WTC11 (cell line): Measurements from ENCODE around the gene SLC38A1. TPM values are rescaled to one million over a fixed set of nuclear protein-coding genes. Genes with fewer than 3 reads are reported as not detected.

Source experiments
- ATAC-seq: fragments of 200-7000 bp; cut with Tn5 transposase; 2 replicates; pipeline ENCODE4 v1.10.0; 2021; ENCODE audit warnings: mild to moderate bottlenecking, moderate library complexity
- CTCF ChIA-PET: fragments of 300-600 bp; sonication (Branson Sonifier 250); formaldehyde crosslinking; loops from one replicate; lab custom pipeline; 2021; ENCODE audit warnings: antibody characterized with exemption; lab: Charles Lee
- POLR2A ChIA-PET: fragments of 350-600 bp; sonication (Branson Sonifier 250); formaldehyde crosslinking; loops from one replicate; lab custom pipeline; 2021; ENCODE audit warnings: antibody characterized with exemption; lab: Charles Lee
- DNase-seq: peaks from one replicate; pipeline ENCODE4 v3.0.0; 2021; ENCODE audit warnings: low spot score
- H3K27ac Mint-ChIP-seq: 2 replicates; pipeline ENCODE4 v1.8.0; 2021; ENCODE audit warnings: mixed read lengths
- H3K27me3 Mint-ChIP-seq: 2 replicates; pipeline ENCODE4 v1.8.0; 2021; ENCODE audit warnings: low read depth, mild to moderate bottlenecking, moderate library complexity, mixed read lengths
- H3K36me3 Mint-ChIP-seq: 2 replicates; pipeline ENCODE4 v1.8.0; 2021; ENCODE audit warnings: mixed read lengths
- H3K4me1 Mint-ChIP-seq: 2 replicates; pipeline ENCODE4 v1.8.0; 2022; ENCODE audit warnings: mixed read lengths
- H3K4me3 Mint-ChIP-seq: 2 replicates; pipeline ENCODE4 v1.8.0; 2021; ENCODE audit warnings: mild to moderate bottlenecking, moderate library complexity, mixed read lengths
- H3K9me3 Mint-ChIP-seq: 2 replicates; pipeline ENCODE4 v1.8.0; 2021; ENCODE audit warnings: mixed read lengths
- CBFB ChIP-seq: sonication (generic); formaldehyde crosslinking; IDR thresholded peaks from 2 replicates; pipeline ENCODE4 v1.8.1; 2022; ENCODE audit warnings: mild to moderate bottlenecking, low read depth, missing genetic modification reagents
- EMX1 ChIP-seq: fragments of 250-450 bp; sonication (Bioruptor Pico); IDR thresholded peaks from 2 replicates; pipeline ENCODE4 v1.8.0; 2021; ENCODE audit warnings: mild to moderate bottlenecking
- ESRRA ChIP-seq: sonication (generic); formaldehyde crosslinking; IDR thresholded peaks from 2 replicates; pipeline ENCODE4 v1.8.1; 2022; ENCODE audit warnings: mild to moderate bottlenecking, missing genetic modification reagents, borderline replicate concordance
- ETV6 ChIP-seq: sonication (generic); formaldehyde crosslinking; IDR thresholded peaks from 2 replicates; pipeline ENCODE4 v1.8.1; 2022; ENCODE audit warnings: mild to moderate bottlenecking, missing genetic modification reagents
- FOXK1 ChIP-seq: sonication (generic); formaldehyde crosslinking; IDR thresholded peaks from 2 replicates; pipeline ENCODE4 v1.8.0; 2022; ENCODE audit warnings: mild to moderate bottlenecking, moderate library complexity, missing genetic modification reagents
- IRF2 ChIP-seq: sonication (generic); formaldehyde crosslinking; IDR thresholded peaks from 2 replicates; pipeline ENCODE4 v1.8.0; 2022; ENCODE audit warnings: low read depth, missing genetic modification reagents, borderline replicate concordance
- KAT7 ChIP-seq: sonication (generic); formaldehyde crosslinking; IDR thresholded peaks from 2 replicates; pipeline ENCODE4 v1.8.1; 2023; ENCODE audit warnings: missing genetic modification reagents, mild to moderate bottlenecking, borderline replicate concordance
- MYBL2 ChIP-seq: sonication (generic); formaldehyde crosslinking; IDR thresholded peaks from 2 replicates; pipeline ENCODE4 v1.8.1; 2023; ENCODE audit warnings: mild to moderate bottlenecking, moderate library complexity, missing genetic modification reagents
- NFYB ChIP-seq: sonication (generic); formaldehyde crosslinking; conservative IDR thresholded peaks from 2 replicates; pipeline ENCODE4 v1.8.0; 2022; ENCODE audit warnings: low read depth, missing genetic modification reagents
- PRRX2 ChIP-seq: fragments of 250-450 bp; sonication (Bioruptor Pico); IDR thresholded peaks from 2 replicates; pipeline ENCODE4 v1.8.0; 2021; ENCODE audit warnings: mild to moderate bottlenecking
- ZNF121 ChIP-seq: sonication (generic); formaldehyde crosslinking; IDR thresholded peaks from 2 replicates; pipeline ENCODE4 v1.8.0; 2023; ENCODE audit warnings: missing genetic modification reagents
- ZNF219 ChIP-seq: sonication (generic); formaldehyde crosslinking; IDR thresholded peaks from 2 replicates; pipeline ENCODE4 v1.8.0; 2023; ENCODE audit warnings: missing genetic modification reagents, mild to moderate bottlenecking, borderline replicate concordance
- total RNA-seq: library from RNA; stranded (reverse); gene quantifications from 3 replicates; pipeline ENCODE4 v1.2.3, GENCODE V29; 2021
- TF ChIP-seq, protein P1 (sequence below): sonication (generic); formaldehyde crosslinking; IDR thresholded peaks from 2 replicates; pipeline ENCODE4 v1.8.0; 2022; ENCODE audit warnings: mild to moderate bottlenecking, missing genetic modification reagents
- TF ChIP-seq, protein P2 (sequence below): sonication (generic); formaldehyde crosslinking; IDR thresholded peaks from 2 replicates; pipeline ENCODE4 v1.8.0; 2023; ENCODE audit warnings: missing genetic modification reagents
- TF ChIP-seq, protein P3 (sequence below): sonication (generic); formaldehyde crosslinking; IDR thresholded peaks from 2 replicates; pipeline ENCODE4 v1.8.1; 2023; ENCODE audit warnings: mild to moderate bottlenecking, missing genetic modification reagents, borderline replicate concordance
- TF ChIP-seq, protein P4 (sequence below): sonication (generic); formaldehyde crosslinking; IDR thresholded peaks from 2 replicates; pipeline ENCODE4 v1.8.1; 2022; ENCODE audit warnings: mild to moderate bottlenecking, moderate library complexity, missing genetic modification reagents
- TF ChIP-seq, protein P5 (sequence below): sonication (generic); formaldehyde crosslinking; IDR thresholded peaks from 2 replicates; pipeline ENCODE4 v1.8.0; 2023; ENCODE audit warnings: missing genetic modification reagents, mild to moderate bottlenecking, borderline replicate concordance
- TF ChIP-seq, protein P6 (sequence below): sonication (generic); formaldehyde crosslinking; IDR thresholded peaks from 2 replicates; pipeline ENCODE4 v1.8.0; 2022; ENCODE audit warnings: mild to moderate bottlenecking, missing genetic modification reagents
- TF ChIP-seq, protein P7 (sequence below): sonication (generic); formaldehyde crosslinking; IDR thresholded peaks from 2 replicates; pipeline ENCODE4 v1.8.0; 2022; ENCODE audit warnings: missing genetic modification reagents
- TF ChIP-seq, protein P8 (sequence below): sonication (generic); formaldehyde crosslinking; IDR thresholded peaks from 2 replicates; pipeline ENCODE4 v1.8.1; 2022; ENCODE audit warnings: low read depth, mild to moderate bottlenecking, moderate library complexity, missing genetic modification reagents, borderline replicate concordance

SLC38A1 gene
- total RNA-seq, 1 experiment from 2014 or later = 179 TPM

DNA sequence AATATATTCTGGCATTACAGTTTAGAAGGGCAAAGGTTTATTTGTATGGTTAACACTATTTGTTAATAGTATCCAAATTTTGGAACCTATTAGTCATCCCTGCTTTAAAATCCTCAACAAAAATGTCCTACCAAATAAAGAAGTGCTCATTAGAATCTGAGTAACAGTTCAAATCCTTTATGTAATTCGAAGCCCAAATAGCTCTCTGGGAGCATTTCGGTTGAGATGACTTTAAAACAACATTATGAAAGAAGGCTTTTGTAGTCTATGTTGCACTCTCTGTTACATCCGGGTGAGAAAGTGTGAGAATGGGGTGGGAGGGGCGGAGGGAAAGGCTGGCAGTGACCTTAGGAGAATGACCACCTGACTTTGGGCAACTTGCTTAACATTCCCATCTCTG is 59.7 kb downstream of the SLC38A1 start:
- no peaks in the 10 kb centered on the region for H3K27me3 Mint-ChIP-seq
- peaks cover 73% of the 10 kb centered on the region for H3K36me3 Mint-ChIP-seq
- no peaks in the 10 kb centered on the region for H3K9me3 Mint-ChIP-seq
- ChIA-PET POLR2A (no interaction called here), CTCF (no interaction called here)
- no peak overlapping the region for H3K4me3 Mint-ChIP-seq
- no peak for DNase-seq
- H3K4me1 Mint-ChIP-seq = peaks cover 22% of the 10 kb centered on the region
- TF ChIP-seq KAT7 (CRISPR knock-in tag) = no peak
- no peak for TF ChIP-seq EMX1 (CRISPR knock-in tag)
- no peak for TF ChIP-seq FOXK1
- TF ChIP-seq, protein P1, sequence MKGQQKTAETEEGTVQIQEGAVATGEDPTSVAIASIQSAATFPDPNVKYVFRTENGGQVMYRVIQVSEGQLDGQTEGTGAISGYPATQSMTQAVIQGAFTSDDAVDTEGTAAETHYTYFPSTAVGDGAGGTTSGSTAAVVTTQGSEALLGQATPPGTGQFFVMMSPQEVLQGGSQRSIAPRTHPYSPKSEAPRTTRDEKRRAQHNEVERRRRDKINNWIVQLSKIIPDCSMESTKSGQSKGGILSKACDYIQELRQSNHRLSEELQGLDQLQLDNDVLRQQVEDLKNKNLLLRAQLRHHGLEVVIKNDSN (CRISPR knock-in tag) = no peak
- TF ChIP-seq NFYB = no peak
- TF ChIP-seq ZNF219 (CRISPR knock-in tag) = no peak
- TF ChIP-seq, protein P2, sequence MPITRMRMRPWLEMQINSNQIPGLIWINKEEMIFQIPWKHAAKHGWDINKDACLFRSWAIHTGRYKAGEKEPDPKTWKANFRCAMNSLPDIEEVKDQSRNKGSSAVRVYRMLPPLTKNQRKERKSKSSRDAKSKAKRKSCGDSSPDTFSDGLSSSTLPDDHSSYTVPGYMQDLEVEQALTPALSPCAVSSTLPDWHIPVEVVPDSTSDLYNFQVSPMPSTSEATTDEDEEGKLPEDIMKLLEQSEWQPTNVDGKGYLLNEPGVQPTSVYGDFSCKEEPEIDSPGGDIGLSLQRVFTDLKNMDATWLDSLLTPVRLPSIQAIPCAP = no peak
- no peak for TF ChIP-seq PRRX2 (CRISPR knock-in tag)
- TF ChIP-seq, protein P3, sequence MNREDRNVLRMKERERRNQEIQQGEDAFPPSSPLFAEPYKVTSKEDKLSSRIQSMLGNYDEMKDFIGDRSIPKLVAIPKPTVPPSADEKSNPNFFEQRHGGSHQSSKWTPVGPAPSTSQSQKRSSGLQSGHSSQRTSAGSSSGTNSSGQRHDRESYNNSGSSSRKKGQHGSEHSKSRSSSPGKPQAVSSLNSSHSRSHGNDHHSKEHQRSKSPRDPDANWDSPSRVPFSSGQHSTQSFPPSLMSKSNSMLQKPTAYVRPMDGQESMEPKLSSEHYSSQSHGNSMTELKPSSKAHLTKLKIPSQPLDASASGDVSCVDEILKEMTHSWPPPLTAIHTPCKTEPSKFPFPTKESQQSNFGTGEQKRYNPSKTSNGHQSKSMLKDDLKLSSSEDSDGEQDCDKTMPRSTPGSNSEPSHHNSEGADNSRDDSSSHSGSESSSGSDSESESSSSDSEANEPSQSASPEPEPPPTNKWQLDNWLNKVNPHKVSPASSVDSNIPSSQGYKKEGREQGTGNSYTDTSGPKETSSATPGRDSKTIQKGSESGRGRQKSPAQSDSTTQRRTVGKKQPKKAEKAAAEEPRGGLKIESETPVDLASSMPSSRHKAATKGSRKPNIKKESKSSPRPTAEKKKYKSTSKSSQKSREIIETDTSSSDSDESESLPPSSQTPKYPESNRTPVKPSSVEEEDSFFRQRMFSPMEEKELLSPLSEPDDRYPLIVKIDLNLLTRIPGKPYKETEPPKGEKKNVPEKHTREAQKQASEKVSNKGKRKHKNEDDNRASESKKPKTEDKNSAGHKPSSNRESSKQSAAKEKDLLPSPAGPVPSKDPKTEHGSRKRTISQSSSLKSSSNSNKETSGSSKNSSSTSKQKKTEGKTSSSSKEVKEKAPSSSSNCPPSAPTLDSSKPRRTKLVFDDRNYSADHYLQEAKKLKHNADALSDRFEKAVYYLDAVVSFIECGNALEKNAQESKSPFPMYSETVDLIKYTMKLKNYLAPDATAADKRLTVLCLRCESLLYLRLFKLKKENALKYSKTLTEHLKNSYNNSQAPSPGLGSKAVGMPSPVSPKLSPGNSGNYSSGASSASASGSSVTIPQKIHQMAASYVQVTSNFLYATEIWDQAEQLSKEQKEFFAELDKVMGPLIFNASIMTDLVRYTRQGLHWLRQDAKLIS = no peak
- no peak for TF ChIP-seq MYBL2 (CRISPR knock-in tag)
- TF ChIP-seq, protein P4, sequence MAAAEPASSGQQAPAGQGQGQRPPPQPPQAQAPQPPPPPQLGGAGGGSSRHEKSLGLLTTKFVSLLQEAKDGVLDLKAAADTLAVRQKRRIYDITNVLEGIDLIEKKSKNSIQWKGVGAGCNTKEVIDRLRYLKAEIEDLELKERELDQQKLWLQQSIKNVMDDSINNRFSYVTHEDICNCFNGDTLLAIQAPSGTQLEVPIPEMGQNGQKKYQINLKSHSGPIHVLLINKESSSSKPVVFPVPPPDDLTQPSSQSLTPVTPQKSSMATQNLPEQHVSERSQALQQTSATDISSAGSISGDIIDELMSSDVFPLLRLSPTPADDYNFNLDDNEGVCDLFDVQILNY (CRISPR knock-in tag) = no peak
- TF ChIP-seq ETV6 (CRISPR knock-in tag) = no peak
- TF ChIP-seq, protein P5, sequence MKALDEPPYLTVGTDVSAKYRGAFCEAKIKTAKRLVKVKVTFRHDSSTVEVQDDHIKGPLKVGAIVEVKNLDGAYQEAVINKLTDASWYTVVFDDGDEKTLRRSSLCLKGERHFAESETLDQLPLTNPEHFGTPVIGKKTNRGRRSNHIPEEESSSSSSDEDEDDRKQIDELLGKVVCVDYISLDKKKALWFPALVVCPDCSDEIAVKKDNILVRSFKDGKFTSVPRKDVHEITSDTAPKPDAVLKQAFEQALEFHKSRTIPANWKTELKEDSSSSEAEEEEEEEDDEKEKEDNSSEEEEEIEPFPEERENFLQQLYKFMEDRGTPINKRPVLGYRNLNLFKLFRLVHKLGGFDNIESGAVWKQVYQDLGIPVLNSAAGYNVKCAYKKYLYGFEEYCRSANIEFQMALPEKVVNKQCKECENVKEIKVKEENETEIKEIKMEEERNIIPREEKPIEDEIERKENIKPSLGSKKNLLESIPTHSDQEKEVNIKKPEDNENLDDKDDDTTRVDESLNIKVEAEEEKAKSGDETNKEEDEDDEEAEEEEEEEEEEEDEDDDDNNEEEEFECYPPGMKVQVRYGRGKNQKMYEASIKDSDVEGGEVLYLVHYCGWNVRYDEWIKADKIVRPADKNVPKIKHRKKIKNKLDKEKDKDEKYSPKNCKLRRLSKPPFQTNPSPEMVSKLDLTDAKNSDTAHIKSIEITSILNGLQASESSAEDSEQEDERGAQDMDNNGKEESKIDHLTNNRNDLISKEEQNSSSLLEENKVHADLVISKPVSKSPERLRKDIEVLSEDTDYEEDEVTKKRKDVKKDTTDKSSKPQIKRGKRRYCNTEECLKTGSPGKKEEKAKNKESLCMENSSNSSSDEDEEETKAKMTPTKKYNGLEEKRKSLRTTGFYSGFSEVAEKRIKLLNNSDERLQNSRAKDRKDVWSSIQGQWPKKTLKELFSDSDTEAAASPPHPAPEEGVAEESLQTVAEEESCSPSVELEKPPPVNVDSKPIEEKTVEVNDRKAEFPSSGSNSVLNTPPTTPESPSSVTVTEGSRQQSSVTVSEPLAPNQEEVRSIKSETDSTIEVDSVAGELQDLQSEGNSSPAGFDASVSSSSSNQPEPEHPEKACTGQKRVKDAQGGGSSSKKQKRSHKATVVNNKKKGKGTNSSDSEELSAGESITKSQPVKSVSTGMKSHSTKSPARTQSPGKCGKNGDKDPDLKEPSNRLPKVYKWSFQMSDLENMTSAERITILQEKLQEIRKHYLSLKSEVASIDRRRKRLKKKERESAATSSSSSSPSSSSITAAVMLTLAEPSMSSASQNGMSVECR (CRISPR knock-in tag) = no peak
- no peak for ATAC-seq
- H3K27ac Mint-ChIP-seq = no peak overlapping the region

DNA sequence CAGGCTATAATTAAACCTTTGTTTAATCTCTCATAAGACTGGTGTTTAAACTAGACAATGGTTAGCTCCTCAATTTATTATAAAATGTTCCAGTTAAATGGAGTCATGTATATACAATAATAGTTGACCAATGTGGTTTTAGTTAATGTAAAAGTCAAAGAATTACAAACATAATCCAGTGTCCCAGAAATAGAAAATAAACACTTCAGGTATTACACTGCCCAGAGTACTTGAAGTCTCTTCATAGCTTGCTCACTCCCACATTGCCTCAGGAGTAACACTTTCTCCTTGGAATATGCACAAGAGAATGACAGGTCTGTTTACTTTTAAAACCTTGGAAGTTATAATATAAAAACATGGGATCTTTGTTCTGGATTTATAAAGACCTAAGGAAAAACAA is 60.5 kb downstream of the SLC38A1 start:
- CTCF ChIA-PET = no interaction called here
- no peak overlapping the region for H3K4me3 Mint-ChIP-seq
- peaks cover 73% of the 10 kb centered on the region for H3K36me3 Mint-ChIP-seq
- H3K9me3 Mint-ChIP-seq = no peaks in the 10 kb centered on the region
- H3K27me3 Mint-ChIP-seq = no peaks in the 10 kb centered on the region
- POLR2A ChIA-PET = no interaction called here
- ATAC-seq (no peak), DNase-seq (no peak)
- H3K27ac Mint-ChIP-seq = no peak overlapping the region
- peaks cover 22% of the 10 kb centered on the region for H3K4me1 Mint-ChIP-seq
- no peak for TF ChIP-seq ESRRA
- TF ChIP-seq ZNF121 = no peak
- TF ChIP-seq, protein P6, sequence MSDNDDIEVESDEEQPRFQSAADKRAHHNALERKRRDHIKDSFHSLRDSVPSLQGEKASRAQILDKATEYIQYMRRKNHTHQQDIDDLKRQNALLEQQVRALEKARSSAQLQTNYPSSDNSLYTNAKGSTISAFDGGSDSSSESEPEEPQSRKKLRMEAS (CRISPR knock-in tag) = no peak
- TF ChIP-seq PRRX2 (CRISPR knock-in tag) = no peak
- no peak for TF ChIP-seq IRF2 (CRISPR knock-in tag)
- TF ChIP-seq, protein P7, sequence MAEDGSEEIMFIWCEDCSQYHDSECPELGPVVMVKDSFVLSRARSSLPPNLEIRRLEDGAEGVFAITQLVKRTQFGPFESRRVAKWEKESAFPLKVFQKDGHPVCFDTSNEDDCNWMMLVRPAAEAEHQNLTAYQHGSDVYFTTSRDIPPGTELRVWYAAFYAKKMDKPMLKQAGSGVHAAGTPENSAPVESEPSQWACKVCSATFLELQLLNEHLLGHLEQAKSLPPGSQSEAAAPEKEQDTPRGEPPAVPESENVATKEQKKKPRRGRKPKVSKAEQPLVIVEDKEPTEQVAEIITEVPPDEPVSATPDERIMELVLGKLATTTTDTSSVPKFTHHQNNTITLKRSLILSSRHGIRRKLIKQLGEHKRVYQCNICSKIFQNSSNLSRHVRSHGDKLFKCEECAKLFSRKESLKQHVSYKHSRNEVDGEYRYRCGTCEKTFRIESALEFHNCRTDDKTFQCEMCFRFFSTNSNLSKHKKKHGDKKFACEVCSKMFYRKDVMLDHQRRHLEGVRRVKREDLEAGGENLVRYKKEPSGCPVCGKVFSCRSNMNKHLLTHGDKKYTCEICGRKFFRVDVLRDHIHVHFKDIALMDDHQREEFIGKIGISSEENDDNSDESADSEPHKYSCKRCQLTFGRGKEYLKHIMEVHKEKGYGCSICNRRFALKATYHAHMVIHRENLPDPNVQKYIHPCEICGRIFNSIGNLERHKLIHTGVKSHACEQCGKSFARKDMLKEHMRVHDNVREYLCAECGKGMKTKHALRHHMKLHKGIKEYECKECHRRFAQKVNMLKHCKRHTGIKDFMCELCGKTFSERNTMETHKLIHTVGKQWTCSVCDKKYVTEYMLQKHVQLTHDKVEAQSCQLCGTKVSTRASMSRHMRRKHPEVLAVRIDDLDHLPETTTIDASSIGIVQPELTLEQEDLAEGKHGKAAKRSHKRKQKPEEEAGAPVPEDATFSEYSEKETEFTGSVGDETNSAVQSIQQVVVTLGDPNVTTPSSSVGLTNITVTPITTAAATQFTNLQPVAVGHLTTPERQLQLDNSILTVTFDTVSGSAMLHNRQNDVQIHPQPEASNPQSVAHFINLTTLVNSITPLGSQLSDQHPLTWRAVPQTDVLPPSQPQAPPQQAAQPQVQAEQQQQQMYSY = no peak
- TF ChIP-seq, protein P8, sequence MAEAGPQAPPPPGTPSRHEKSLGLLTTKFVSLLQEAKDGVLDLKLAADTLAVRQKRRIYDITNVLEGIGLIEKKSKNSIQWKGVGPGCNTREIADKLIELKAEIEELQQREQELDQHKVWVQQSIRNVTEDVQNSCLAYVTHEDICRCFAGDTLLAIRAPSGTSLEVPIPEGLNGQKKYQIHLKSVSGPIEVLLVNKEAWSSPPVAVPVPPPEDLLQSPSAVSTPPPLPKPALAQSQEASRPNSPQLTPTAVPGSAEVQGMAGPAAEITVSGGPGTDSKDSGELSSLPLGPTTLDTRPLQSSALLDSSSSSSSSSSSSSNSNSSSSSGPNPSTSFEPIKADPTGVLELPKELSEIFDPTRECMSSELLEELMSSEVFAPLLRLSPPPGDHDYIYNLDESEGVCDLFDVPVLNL = no peak
- no peak for TF ChIP-seq NFYB
- no peak for TF ChIP-seq CBFB (CRISPR knock-in tag)
